Measurements from ENCODE around the gene COBL.

Gene COBL

GRCh38 chr7:51316666-51317581, at the start of gene COBL:
COBL (minus strand) TSS chr7:51316809; CDS start chr7:51316633, 176 bp downstream.
- Mint-ChIP-seq H3K4me1 (no peaks in the 10 kb centered on the region), H3K4me3 (no peak within 1 kb of the TSS)

DNA sequence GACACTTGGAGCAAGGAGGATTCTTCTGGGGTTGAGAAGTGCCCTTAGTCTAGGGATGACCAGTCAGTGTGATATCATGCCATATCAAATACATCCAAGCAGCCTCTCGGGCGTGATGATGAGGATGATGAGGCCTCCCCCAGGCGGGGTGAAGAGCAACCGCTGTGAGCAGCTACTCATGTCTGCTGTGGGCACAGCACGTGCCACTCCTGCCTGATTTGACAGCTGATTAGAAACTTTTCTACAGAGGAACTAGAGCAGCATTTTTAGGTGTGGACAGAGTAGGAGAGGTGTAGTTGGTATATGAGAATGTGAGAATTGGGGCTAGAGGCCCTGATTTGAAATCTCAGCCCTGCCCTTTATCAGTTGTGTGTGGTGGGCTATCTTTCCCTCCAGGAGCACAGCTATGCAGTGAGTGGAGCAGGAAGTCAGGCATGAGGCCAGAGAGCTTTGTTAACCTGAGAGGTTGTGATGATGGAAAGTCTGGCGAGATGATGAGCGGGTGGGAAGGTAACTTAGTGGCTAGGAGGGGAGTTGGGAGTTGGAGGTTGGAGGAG, 49.6 kb upstream of the COBL start:
- no peak for ATAC-seq (replicated peaks; ENCODE audit: extremely low read depth, poor library complexity, severe bottlenecking)
- DNase-seq (ENCODE audit: low spot score in 2 of 2) = no peak
- Mint-ChIP-seq H3K4me1 (no peaks in the 10 kb centered on the region), H3K27me3 (no peaks in the 10 kb centered on the region), H3K27ac (ENCODE audit: low read depth) (no peak overlapping the region), H3K9me3 (peaks cover 9% of the 10 kb centered on the region), H3K4me3 (no peak overlapping the region), H3K36me3 (ENCODE audit: insufficient read depth) (peaks cover 1% of the 10 kb centered on the region)

More at GRCh38 chr7:51316666-51317581, at the start of gene COBL:
- Mint-ChIP-seq H3K36me3 (ENCODE audit: insufficient read depth) (no peaks in the 10 kb centered on the region), H3K27ac (ENCODE audit: low read depth) (no peak within 1 kb of the TSS), H3K9me3 (no peaks in the 10 kb centered on the region), H3K27me3 (peaks cover 51% of the 10 kb centered on the region)
- ATAC-seq (replicated peaks; ENCODE audit: extremely low read depth, poor library complexity, severe bottlenecking) (no peak), DNase-seq (ENCODE audit: low spot score in 2 of 2) (no peak)

DNA sequence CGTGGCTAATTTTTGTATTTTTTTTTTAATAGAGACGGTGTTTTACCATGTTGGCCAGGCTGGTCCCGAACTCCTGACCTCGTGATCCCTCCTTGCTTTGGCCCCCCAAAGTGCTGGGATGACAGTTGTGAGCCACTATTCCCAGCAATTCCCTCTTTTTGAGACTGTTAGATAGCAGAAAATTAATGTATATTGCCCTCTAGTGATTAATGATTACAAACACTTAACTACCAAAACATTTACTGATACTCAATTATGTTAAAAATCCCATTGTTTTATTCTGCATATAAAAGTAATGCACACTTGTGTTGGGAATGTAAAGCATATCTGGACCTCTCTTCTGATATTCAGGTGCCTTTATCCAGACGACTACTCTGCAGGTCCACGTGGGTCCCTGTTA, 41.2 kb upstream of the COBL start:
- no peaks in the 10 kb centered on the region for H3K27me3 Mint-ChIP-seq

DNA sequence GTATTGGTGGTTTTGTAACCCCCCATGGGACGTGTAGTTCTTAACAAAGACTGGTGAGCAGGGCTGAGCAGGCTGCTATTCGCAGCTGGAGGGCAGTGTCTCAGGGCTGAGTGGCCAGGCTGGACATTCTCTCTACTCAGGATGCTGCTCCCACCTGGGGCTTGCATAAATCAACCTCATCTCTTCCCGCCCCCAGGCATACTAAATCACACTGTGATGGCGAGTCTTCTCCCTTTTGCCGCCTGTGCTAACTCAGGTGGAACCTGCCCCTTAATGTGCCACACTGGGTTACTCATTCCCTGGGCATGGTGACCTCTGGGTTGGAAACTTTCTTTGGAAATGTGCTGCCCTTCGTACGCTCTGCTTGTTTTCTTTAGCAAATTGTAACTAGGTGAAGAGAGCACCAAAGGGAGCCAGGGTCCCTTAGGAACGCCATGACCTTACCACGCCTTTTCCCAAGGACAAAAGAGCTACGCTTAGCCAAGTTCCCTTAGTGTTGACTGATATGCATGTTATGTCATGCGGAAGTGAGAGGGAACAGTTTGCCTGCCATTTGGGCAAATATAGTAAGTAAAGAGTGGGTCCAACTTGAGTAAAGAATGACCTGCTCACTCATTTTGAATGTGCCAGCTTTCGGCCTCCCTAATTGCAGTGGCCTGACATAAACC, 40.4 kb upstream of the COBL start:
- Mint-ChIP-seq H3K4me1 (no peaks in the 10 kb centered on the region), H3K9me3 (no peaks in the 10 kb centered on the region), H3K27me3 (no peaks in the 10 kb centered on the region), H3K36me3 (ENCODE audit: insufficient read depth) (no peaks in the 10 kb centered on the region), H3K27ac (ENCODE audit: low read depth) (no peak overlapping the region), H3K4me3 (no peak overlapping the region)
- ATAC-seq (replicated peaks; ENCODE audit: extremely low read depth, poor library complexity, severe bottlenecking) (no peak), DNase-seq (ENCODE audit: low spot score in 2 of 2) (no peak)

More for the DNA sequence above, 41.2 kb upstream of the COBL start:
- no peak overlapping the region for H3K4me3 Mint-ChIP-seq
- ATAC-seq (replicated peaks; ENCODE audit: extremely low read depth, poor library complexity, severe bottlenecking) = no peak
- H3K9me3 Mint-ChIP-seq = peaks cover 8% of the 10 kb centered on the region
- no peak overlapping the region for H3K27ac Mint-ChIP-seq (ENCODE audit: low read depth)
- H3K36me3 Mint-ChIP-seq (ENCODE audit: insufficient read depth) = peaks cover 1% of the 10 kb centered on the region
- DNase-seq (ENCODE audit: low spot score in 2 of 2) = no peak
- no peaks in the 10 kb centered on the region for H3K4me1 Mint-ChIP-seq

GRCh38 chr7:51354897-51355296, 38.3 kb upstream of the COBL start:
- ATAC-seq (replicated peaks; ENCODE audit: extremely low read depth, poor library complexity, severe bottlenecking) (no peak), DNase-seq (ENCODE audit: low spot score in 2 of 2) (no peak)
- H3K27ac Mint-ChIP-seq (ENCODE audit: low read depth) = no peak overlapping the region
- no peaks in the 10 kb centered on the region for H3K27me3 Mint-ChIP-seq
- H3K4me3 Mint-ChIP-seq = no peak overlapping the region
- H3K36me3 Mint-ChIP-seq (ENCODE audit: insufficient read depth) = no peaks in the 10 kb centered on the region
- H3K4me1 Mint-ChIP-seq = no peaks in the 10 kb centered on the region
- no peaks in the 10 kb centered on the region for H3K9me3 Mint-ChIP-seq

GRCh38 chr7:51354434-51354833, 37.8 kb upstream of the COBL start:
- no peak for DNase-seq (ENCODE audit: low spot score in 2 of 2)
- Mint-ChIP-seq H3K4me1 (no peaks in the 10 kb centered on the region), H3K27ac (ENCODE audit: low read depth) (no peak overlapping the region), H3K36me3 (ENCODE audit: insufficient read depth) (no peaks in the 10 kb centered on the region), H3K9me3 (no peaks in the 10 kb centered on the region), H3K27me3 (no peaks in the 10 kb centered on the region), H3K4me3 (no peak overlapping the region)
- no peak for ATAC-seq (replicated peaks; ENCODE audit: extremely low read depth, poor library complexity, severe bottlenecking)

GRCh38 chr7:51352174-51353100, 35.8 kb upstream of the COBL start:
- DNase-seq (ENCODE audit: low spot score in 2 of 2) (no peak), ATAC-seq (replicated peaks; ENCODE audit: extremely low read depth, poor library complexity, severe bottlenecking) (no peak)
- no peaks in the 10 kb centered on the region for H3K4me1 Mint-ChIP-seq
- no peaks in the 10 kb centered on the region for H3K36me3 Mint-ChIP-seq (ENCODE audit: insufficient read depth)
- H3K27ac Mint-ChIP-seq (ENCODE audit: low read depth) = no peak overlapping the region
- H3K27me3 Mint-ChIP-seq = no peaks in the 10 kb centered on the region
- H3K9me3 Mint-ChIP-seq = no peaks in the 10 kb centered on the region
- H3K4me3 Mint-ChIP-seq = no peak overlapping the region

- Mint-ChIP-seq H3K27me3 (no peaks in the 10 kb centered on the region), H3K4me3 (no peak overlapping the region), H3K36me3 (ENCODE audit: insufficient read depth) (no peaks in the 10 kb centered on the region), H3K27ac (ENCODE audit: low read depth) (no peak overlapping the region), H3K9me3 (no peaks in the 10 kb centered on the region), H3K4me1 (no peaks in the 10 kb centered on the region)
- no peak for ATAC-seq (replicated peaks; ENCODE audit: extremely low read depth, poor library complexity, severe bottlenecking)
- DNase-seq (ENCODE audit: low spot score in 2 of 2) = no peak
These were observed 35.1 kb upstream of the COBL start for GRCh38 chr7:51351661-51352060.

DNA sequence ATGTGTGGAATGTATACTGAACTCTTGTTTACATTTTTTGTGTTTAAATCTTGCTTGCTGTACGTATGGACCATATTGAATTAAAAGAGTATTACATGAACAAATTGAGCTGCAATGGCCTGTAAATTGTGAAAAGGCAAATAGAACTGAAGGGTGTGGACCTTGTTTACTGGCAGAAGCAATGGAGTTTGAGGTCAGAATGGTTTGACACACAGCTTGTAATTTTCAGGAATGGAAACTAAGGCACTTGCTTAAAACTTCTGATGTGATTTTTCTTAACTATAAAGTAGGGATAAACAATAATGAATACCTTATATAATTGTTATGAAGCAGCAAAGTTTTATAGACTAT, 33.9 kb upstream of the COBL start:
- no peak overlapping the region for H3K4me3 Mint-ChIP-seq
- H3K9me3 Mint-ChIP-seq = no peaks in the 10 kb centered on the region
- no peak overlapping the region for H3K27ac Mint-ChIP-seq (ENCODE audit: low read depth)
- H3K36me3 Mint-ChIP-seq (ENCODE audit: insufficient read depth) = no peaks in the 10 kb centered on the region
- DNase-seq (ENCODE audit: low spot score in 2 of 2) (no peak), ATAC-seq (replicated peaks; ENCODE audit: extremely low read depth, poor library complexity, severe bottlenecking) (no peak)
- no peaks in the 10 kb centered on the region for H3K27me3 Mint-ChIP-seq
- H3K4me1 Mint-ChIP-seq = no peaks in the 10 kb centered on the region

- Mint-ChIP-seq H3K4me1 (no peaks in the 10 kb centered on the region), H3K27me3 (peaks cover 4% of the 10 kb centered on the region), H3K9me3 (no peaks in the 10 kb centered on the region), H3K27ac (ENCODE audit: low read depth) (no peak overlapping the region), H3K4me3 (no peak overlapping the region), H3K36me3 (ENCODE audit: insufficient read depth) (no peaks in the 10 kb centered on the region)
- ATAC-seq (replicated peaks; ENCODE audit: extremely low read depth, poor library complexity, severe bottlenecking) (no peak), DNase-seq (ENCODE audit: low spot score in 2 of 2) (no peak)
These were observed 33.4 kb upstream of the COBL start for GRCh38 chr7:51349820-51350545.

GRCh38 chr7:51346126-51346525, 29.5 kb upstream of the COBL start:
- no peak overlapping the region for H3K27ac Mint-ChIP-seq (ENCODE audit: low read depth)
- peaks cover 6% of the 10 kb centered on the region for H3K9me3 Mint-ChIP-seq
- no peaks in the 10 kb centered on the region for H3K4me1 Mint-ChIP-seq
- DNase-seq (ENCODE audit: low spot score in 2 of 2) (no peak), ATAC-seq (replicated peaks; ENCODE audit: extremely low read depth, poor library complexity, severe bottlenecking) (no peak)
- no peak overlapping the region for H3K4me3 Mint-ChIP-seq
- H3K27me3 Mint-ChIP-seq = peaks cover 16% of the 10 kb centered on the region
- no peaks in the 10 kb centered on the region for H3K36me3 Mint-ChIP-seq (ENCODE audit: insufficient read depth)
